Small intestine (tissue), 7 donors: ENCODE measurements around the gene ANO7. TPM values are rescaled to one million over a fixed set of nuclear protein-coding genes. Genes with fewer than 3 reads are reported as not detected.

Experiments
- DNase-seq, 2 donors: peaks; one replicate each; pipeline versions ENCODE4 v3.0.0 to v3.0.0-alpha.2; 2013
- FAIRE-seq: peaks from 2 replicates; lab custom pipeline; 2012; peaks lifted over from hg19 to GRCh38; lab: Jason Lieb, UNC
- H3K27ac ChIP-seq, 3 donors: one replicate each; pipeline ENCODE4 v1.5.1; 2013; ENCODE audit warnings: low read length in 2 of 3, mild to moderate bottlenecking in 2 of 3, control low read depth in 1 of 3, inconsistent platforms in 1 of 3, low read depth in 1 of 3, moderate library complexity in 1 of 3
- H3K27me3 ChIP-seq, 3 donors: one replicate each; pipeline ENCODE4 v1.6.1; 2013; ENCODE audit warnings: low read length in 3 of 3, inconsistent platforms in 1 of 3; ENCODE audit not compliant: control insufficient read depth in 3 of 3, insufficient read depth in 3 of 3
- H3K36me3 ChIP-seq, 3 donors: one replicate each; pipeline ENCODE4 v1.6.1; 2013; ENCODE audit warnings: low read length in 3 of 3, inconsistent platforms in 1 of 3, low read depth in 1 of 3, mild to moderate bottlenecking in 1 of 3, moderate library complexity in 1 of 3; ENCODE audit not compliant: control insufficient read depth in 3 of 3, insufficient read depth in 2 of 3
- H3K4me1 ChIP-seq, 3 donors: one replicate each; pipeline ENCODE4 v1.6.1; 2013; ENCODE audit warnings: low read length in 2 of 3, inconsistent platforms in 1 of 3, low read depth in 1 of 3, mild to moderate bottlenecking in 1 of 3, moderate library complexity in 1 of 3; ENCODE audit not compliant: control insufficient read depth in 3 of 3, insufficient read depth in 2 of 3
- H3K4me3 ChIP-seq, 3 donors: one replicate each; pipeline ENCODE4 v1.5.1; 2013; ENCODE audit warnings: low read length in 3 of 3, control low read depth in 1 of 3, inconsistent platforms in 1 of 3, low read depth in 1 of 3, mild to moderate bottlenecking in 1 of 3, moderate library complexity in 1 of 3
- H3K9me3 ChIP-seq, 2 donors: one replicate each; pipeline ENCODE4 v1.6.1; 2013; ENCODE audit warnings: low read depth in 1 of 2, low read length in 1 of 2; ENCODE audit not compliant: control insufficient read depth in 2 of 2, insufficient read depth in 1 of 2
- WGBS, 3 donors: extraction: QIAGEN DNeasy Blood & Tissue Kit; methylation state at CpG; one replicate each; pipeline ENCODE4 v1.1.7; 2013; 5-methylcytosine and 5-hydroxymethylcytosine counted together
- polyA plus RNA-seq, 4 donors: library from polyadenylated mRNA; stranded (reverse) in 3 of 4; unstranded in 1 of 4; fragments of 200-250 nt in 3 of 4; fragments of 120-200 nt in 1 of 4; gene quantifications; one replicate each; pipeline versions ENCODE4 v1.2.1 to v1.2.3, GENCODE V29; 2013
- donor health status: healthy with polysubstance abuse.
- donor health status: control.
- donor health status: control.
- donor health status: Bipolar disorder and iron deficiency.
- donor health status: healthy.

Gene ANO7
- polyA plus RNA-seq, 4 donors, result 1.1 to 40.0 (median 5.9) TPM

DNA sequence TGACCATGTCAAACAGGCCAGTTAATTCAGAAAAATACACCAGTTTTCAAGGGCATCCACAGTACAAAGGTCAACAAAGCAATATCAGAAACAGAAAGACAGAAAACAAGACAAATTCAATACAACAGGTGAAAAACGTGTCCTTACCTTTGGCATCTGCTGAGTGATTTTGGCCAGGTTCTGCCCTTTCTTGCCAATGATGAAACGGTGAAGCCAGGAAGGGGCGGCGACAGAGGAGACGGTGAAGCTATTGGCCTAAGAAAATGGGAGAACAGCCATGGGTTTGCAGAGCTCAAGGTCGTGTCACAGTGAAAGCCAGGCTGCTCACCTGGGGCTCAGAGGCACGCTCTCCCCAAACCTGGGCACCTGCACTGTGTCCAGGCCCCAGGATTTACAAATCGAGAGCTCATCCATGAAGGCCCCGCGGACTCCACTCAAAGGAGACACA lies 66.5 kb downstream of the ANO7 start:
- no peaks in the 10 kb centered on the region for H3K27me3 ChIP-seq
- H3K9me3 ChIP-seq, result no peaks in the 10 kb centered on the region
- H3K4me1 ChIP-seq, result peaks cover 0 to 6% (median 0%) of the 10 kb centered on the region in 3 donors
- WGBS, 3 donors, result 93 to 95% (median 95%) methylated on average over 10 of the region's 10 CpGs
- FAIRE-seq, result no peak
- no peak for DNase-seq
- H3K27ac ChIP-seq, result no peak overlapping the region
- peaks cover 24 to 86% (median 46%) of the 10 kb centered on the region in 3 donors for H3K36me3 ChIP-seq
- no peak overlapping the region for H3K4me3 ChIP-seq

DNA sequence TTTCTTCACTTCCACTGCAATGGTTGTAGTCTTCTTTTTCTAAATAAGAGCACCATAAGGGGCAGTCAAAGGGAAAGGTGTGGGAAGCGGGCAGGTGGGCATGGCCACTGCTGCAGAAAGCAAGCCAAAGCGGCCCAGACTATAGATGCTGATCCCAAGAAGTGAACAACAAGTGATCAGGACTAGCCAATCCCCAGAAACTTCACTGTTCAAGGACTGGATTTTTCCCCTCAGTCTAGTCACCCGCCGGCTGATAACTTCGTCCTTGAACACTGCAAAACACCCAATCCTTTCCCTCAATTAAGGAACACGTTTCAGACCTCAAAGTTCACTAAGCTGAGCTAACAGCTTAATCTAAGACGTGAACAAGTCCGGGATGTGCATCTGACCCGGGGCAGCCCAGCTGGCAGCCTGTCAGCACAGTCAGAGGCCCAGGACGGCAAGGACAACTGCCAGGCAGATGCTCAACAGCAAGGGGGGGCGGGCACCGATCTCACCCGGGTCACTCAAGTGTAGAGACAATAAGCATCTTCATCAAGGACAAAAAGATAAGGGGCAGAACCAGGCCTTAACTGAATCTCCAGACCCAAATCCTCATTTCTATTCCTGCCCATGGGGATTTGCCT lies 67.2 kb downstream of the ANO7 start:
- Histone ChIP-seq H3K36me3 (peaks cover 27 to 83% (median 42%) of the 10 kb centered on the region in 3 donors), H3K27ac (no peak overlapping the region), H3K9me3 (no peaks in the 10 kb centered on the region), H3K27me3 (no peaks in the 10 kb centered on the region), H3K4me1 (peaks cover 0 to 6% (median 0%) of the 10 kb centered on the region in 3 donors), H3K4me3 (no peak overlapping the region)
- DNase-seq (no peak), FAIRE-seq (no peak)
- WGBS, 3 donors, result 86 to 88% (median 88%) methylated on average over 13 of the region's 13 CpGs

DNA sequence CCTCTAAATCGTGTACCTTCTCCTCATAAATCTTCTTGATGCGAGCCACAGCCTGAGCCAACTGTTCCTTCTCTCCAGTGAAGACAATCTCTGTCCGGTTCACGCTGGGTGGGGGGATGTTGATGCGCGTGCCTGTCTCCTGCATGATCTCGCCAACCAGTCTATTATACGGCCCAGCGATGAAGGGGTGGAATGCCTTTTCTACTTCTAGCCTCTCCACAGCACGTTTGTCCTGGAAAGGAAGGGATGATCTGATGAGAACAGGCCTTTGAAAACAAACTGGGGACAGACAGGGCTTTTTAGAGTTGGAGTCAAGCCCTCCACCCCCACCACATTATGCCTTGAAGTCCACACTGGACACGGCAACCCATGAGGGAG lies 67.7 kb downstream of the ANO7 start:
- Histone ChIP-seq H3K36me3 (peaks cover 27 to 82% (median 40%) of the 10 kb centered on the region in 3 donors), H3K27ac (no peak overlapping the region), H3K4me3 (no peak overlapping the region), H3K27me3 (no peaks in the 10 kb centered on the region), H3K4me1 (peaks cover 0 to 6% (median 0%) of the 10 kb centered on the region in 3 donors), H3K9me3 (no peaks in the 10 kb centered on the region)
- WGBS, 3 donors, result 87 to 93% (median 92%) methylated on average over 11 of the region's 11 CpGs
- FAIRE-seq (no peak), DNase-seq (no peak)

DNA sequence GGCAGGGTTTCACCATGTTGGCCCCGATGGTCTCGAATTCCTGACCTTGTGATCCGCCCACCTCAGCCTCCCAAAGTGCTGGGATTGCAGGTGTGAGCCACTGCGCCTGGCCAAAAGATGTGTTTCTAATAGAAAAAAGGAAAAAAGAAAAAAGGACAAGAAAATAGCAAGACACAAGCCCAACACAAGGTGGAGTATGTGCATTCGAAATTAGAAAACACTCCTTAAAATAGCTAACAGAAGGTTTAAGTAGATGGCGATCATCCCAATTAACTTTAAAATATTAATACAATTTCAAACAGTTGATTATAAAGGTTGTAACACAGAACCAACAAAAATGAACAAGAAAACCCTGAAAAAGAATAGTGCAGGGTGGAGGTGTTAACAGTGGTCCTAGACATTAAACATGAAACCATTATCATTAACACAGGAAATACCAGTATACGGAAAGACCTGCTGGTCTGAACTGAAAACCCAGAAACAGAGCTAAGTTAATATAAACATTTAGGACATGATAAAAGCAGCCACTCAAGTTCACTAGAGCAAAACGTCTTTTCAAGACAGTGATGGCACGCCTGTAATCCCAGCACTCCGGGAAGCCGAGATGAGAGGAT lies 69.0 kb downstream of the ANO7 start:
- WGBS, 3 donors, result 81 to 86% (median 84%) methylated on average over 11 of the region's 11 CpGs
- Histone ChIP-seq H3K36me3 (peaks cover 29 to 79% (median 46%) of the 10 kb centered on the region in 3 donors), H3K4me3 (no peak overlapping the region), H3K4me1 (peaks cover 0 to 6% (median 0%) of the 10 kb centered on the region in 3 donors), H3K9me3 (no peaks in the 10 kb centered on the region), H3K27me3 (no peaks in the 10 kb centered on the region), H3K27ac (no peak overlapping the region)
- no peak for DNase-seq
- no peak for FAIRE-seq

DNA sequence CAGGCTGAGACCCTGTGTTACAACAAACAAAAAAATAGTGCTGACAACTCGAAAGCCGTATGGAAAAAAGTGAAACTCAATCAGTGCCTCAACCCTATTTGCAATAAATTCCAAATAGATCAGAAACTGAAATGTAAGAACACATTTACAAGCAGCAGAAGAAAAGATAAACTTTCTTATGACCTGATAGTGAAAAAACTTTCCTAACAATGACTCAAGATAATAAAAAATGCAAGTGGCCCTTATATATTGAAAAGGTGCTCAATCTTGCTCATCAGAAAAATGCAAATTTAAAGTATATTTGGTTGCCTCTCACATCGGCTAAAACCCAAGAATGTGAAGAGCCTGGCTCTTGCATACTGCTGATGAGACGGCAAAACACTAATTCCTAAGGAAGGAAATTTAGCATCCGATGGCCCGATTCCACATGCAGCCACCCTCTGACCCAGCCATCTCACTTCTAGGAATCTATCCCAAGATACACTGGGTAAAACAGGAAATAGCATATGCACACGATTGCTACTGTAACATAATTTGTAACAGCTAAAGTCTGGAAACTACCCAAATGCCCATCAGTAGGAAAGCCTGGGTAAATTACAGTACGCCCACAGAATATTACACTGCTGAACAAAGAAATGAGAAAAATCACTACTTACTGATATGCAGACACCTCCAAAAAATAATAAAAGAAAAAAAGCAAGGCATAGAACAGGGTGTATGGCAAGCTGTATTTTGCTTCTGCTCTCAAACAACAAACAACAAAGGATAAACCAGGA lies 70.2 kb downstream of the ANO7 start:
- peaks cover 21 to 77% (median 43%) of the 10 kb centered on the region in 3 donors for H3K36me3 ChIP-seq
- 65 to 84% (median 79%) methylated on average over 8 of the region's 8 CpGs for WGBS, 3 donors
- no peaks in the 10 kb centered on the region for H3K9me3 ChIP-seq
- DNase-seq, result no peak
- no peak overlapping the region for H3K27ac ChIP-seq
- FAIRE-seq, result no peak
- no peak overlapping the region for H3K4me3 ChIP-seq
- peaks cover 0 to 6% (median 0%) of the 10 kb centered on the region in 3 donors for H3K4me1 ChIP-seq
- H3K27me3 ChIP-seq, result no peaks in the 10 kb centered on the region

DNA sequence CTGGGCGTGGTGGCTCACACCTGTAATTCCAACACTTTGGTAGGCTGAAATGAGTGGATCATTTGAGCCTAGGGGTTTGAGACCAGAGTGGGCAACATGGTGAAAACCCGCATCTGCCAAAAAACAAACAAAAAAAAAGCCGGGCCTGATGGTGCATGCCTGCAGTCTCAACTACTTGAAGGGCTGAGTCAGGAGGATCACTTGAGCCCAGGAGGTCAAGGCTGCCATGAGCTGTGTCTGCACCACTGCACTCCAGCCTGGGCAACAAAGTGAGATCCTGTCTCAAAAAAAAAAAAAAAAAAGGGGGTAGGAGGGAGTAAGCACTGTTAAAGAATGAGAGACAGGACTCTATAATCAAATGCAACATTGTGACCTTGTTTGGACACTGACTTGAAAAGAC lies 72.4 kb downstream of the ANO7 start:
- peaks cover 13 to 79% (median 35%) of the 10 kb centered on the region in 3 donors for H3K36me3 ChIP-seq
- no peak overlapping the region for H3K4me3 ChIP-seq
- peaks cover 0 to 6% (median 0%) of the 10 kb centered on the region in 3 donors for H3K4me1 ChIP-seq
- H3K27ac ChIP-seq, result no peak overlapping the region
- no peak for FAIRE-seq
- no peak for DNase-seq
- H3K9me3 ChIP-seq, result no peaks in the 10 kb centered on the region
- no peaks in the 10 kb centered on the region for H3K27me3 ChIP-seq
- WGBS, 3 donors, result 93 to 95% (median 95%) methylated on average over 3 of the region's 3 CpGs

DNA sequence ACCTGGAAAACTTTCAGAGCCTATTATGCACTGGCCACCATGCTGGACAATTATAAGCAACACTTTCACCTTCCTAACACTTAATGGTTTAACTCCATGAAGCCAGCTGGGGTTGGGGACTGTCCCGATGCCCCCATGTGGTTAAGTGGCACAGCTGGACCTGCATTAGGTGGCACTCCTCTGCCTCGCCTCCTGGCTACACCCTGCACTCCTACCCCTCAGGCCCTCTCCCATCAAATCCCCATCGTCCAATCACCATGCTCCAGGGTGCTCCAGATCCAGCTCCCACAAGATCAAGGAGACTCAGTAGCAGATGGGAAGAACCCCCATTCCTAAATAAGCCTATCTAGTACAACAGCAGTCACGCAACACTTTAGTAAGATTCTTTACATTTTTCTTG lies 73.2 kb downstream of the ANO7 start:
- H3K27ac ChIP-seq, result no peak overlapping the region
- H3K27me3 ChIP-seq, result no peaks in the 10 kb centered on the region
- no peaks in the 10 kb centered on the region for H3K9me3 ChIP-seq
- DNase-seq (no peak), FAIRE-seq (no peak)
- WGBS, 3 donors, result 89 to 92% (median 90%) methylated on average over 4 of the region's 4 CpGs
- H3K4me3 ChIP-seq, result no peak overlapping the region
- peaks cover 16 to 77% (median 30%) of the 10 kb centered on the region in 3 donors for H3K36me3 ChIP-seq
- peaks cover 0 to 6% (median 0%) of the 10 kb centered on the region in 3 donors for H3K4me1 ChIP-seq

DNA sequence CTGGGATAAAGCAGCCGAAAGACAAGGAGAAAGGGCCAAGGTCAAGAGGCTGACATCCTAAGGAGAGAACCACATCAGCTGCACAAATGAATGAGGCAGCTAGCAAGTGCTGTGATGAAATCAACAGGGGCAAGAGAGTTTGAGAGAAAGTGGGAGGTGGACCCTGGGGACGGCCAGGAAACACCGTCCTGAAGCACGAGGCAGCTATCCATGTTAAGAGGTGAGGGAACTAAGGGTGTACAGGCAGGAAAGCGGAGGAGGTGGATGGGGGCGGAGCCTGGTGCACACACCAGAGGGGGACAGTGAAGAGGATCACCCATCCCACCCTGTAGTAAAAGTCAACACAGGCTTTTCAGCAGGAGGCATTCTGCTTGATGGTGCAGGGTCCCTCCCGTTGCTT lies 74.6 kb downstream of the ANO7 start:
- no peak for DNase-seq
- H3K4me1 ChIP-seq, result peaks cover 0 to 6% (median 0%) of the 10 kb centered on the region in 3 donors
- FAIRE-seq, result no peak
- 91 to 94% (median 92%) methylated on average over 7 of the region's 7 CpGs for WGBS, 3 donors
- H3K27ac ChIP-seq, result no peak overlapping the region
- H3K27me3 ChIP-seq, result no peaks in the 10 kb centered on the region
- H3K36me3 ChIP-seq, result peaks cover 22 to 75% (median 30%) of the 10 kb centered on the region in 3 donors
- no peak overlapping the region for H3K4me3 ChIP-seq
- no peaks in the 10 kb centered on the region for H3K9me3 ChIP-seq
